Left colon (tissue), 2 donors: ENCODE data around the gene TTYH1. TPM values are rescaled to one million over a fixed set of nuclear protein-coding genes. Genes with fewer than 3 reads are reported as not detected.

Experiments used
- total RNA-seq, 2 donors: library from RNA; stranded (reverse); fragmentation: NEBNext Ultra II Directional; extraction: Animal tissue kit (Norgen Biotek cat#: 25700); gene quantifications; one replicate each; pipeline ENCODE4 v1.2.1, GENCODE V29; 2021
- donor health status: DM: no; HTN: no; CAD: no.
- donor health status: DM: yes; HTN: yes; CAD: no.

TTYH1 gene
- total RNA-seq, 2 donors from 2014 or later: 1.1 TPM; not detected in 1

Other genes starting within 250 kb of the TTYH1 start
- gene TMC4, start 242.3 kb upstream of the TTYH1 start, total RNA-seq: 100 to 1,000 TPM; 209 to 217 TPM
- 100 to 1,000 TPM; 144 to 152 TPM for gene MBOAT7, start 225.9 kb upstream of the TTYH1 start, total RNA-seq
- gene TSEN34, start 224.2 kb upstream of the TTYH1 start, total RNA-seq: 10 to 100 TPM; 38.9 to 41.6 TPM
- 1,000 to 10,000 TPM in 1 of 2 donors, 100 to 1,000 TPM in 1; 962 to 1,034 TPM for gene RPS9, start 214.6 kb upstream of the TTYH1 start, total RNA-seq
- gene LILRB3, start 192.5 kb upstream of the TTYH1 start, total RNA-seq: 1 to 10 TPM; 2.0 to 3.5 TPM
- 1 to 10 TPM in 1 of 2 donors, under 1 TPM in 1; 0.55 to 1.1 TPM for gene LILRA6, start 172.7 kb upstream of the TTYH1 start, total RNA-seq
- 10 to 100 TPM in 1 of 2 donors, 1 to 10 TPM in 1; 4.8 to 10.9 TPM for gene LILRB5, start 158.2 kb upstream of the TTYH1 start, total RNA-seq
- 1 to 10 TPM in 1 of 2 donors, under 1 TPM in 1; 0.98 to 3.2 TPM for gene LILRB2, start 134.4 kb upstream of the TTYH1 start, total RNA-seq
- 1 to 10 TPM in 1 of 2 donors, under 1 TPM in 1; 0.82 to 2.2 TPM for gene LILRA5, start 102.3 kb upstream of the TTYH1 start, total RNA-seq
- not detected for gene LILRA4, start 76.3 kb upstream of the TTYH1 start, total RNA-seq
- 10 to 100 TPM in 1 of 2 donors, 1 to 10 TPM in 1; 3.8 to 13.2 TPM for gene LAIR1, start 50.5 kb upstream of the TTYH1 start, total RNA-seq
- gene LENG8, start 33.7 kb downstream of the TTYH1 start, total RNA-seq: 100 to 1,000 TPM; 146 to 156 TPM
- gene LENG9, start 48.3 kb downstream of the TTYH1 start, total RNA-seq: 10 to 100 TPM; 16.7 to 17.1 TPM
- 100 to 1,000 TPM; 501 to 569 TPM for gene CDC42EP5, start 57.8 kb downstream of the TTYH1 start, total RNA-seq
- not detected for gene LAIR2, start 87.4 kb downstream of the TTYH1 start, total RNA-seq
- gene LILRA2, start 158.3 kb downstream of the TTYH1 start, total RNA-seq: 1 to 10 TPM in 1 of 2 donors, under 1 TPM in 1; 0.55 to 1.1 TPM
- gene LILRA1, start 178.2 kb downstream of the TTYH1 start, total RNA-seq: under 1 TPM in 1 of 2 donors, not detected in 1; 0.61 TPM
- 1 to 10 TPM; 2.5 to 4.1 TPM for gene LILRB1, start 215.0 kb downstream of the TTYH1 start, total RNA-seq
- 1 to 10 TPM; 2.1 to 5.0 TPM for gene LILRB4, start 247.5 kb downstream of the TTYH1 start, total RNA-seq